HuH-7 (cell line): Measurements from ENCODE around the gene FAM76B.
"Not testable (repeated sequence)": the region's sequence is repeated elsewhere in the genome, so short reads cannot be mapped to it uniquely, and the experiment has no call there.

Experiments used
- DNase-seq: peaks from one replicate; pipeline ENCODE4 v3.0.0; 2011; ENCODE audit warnings: low spot score

Gene FAM76B

GRCh38 chr11:95789506-95790122 is at the start of gene FAM76B:
FAM76B (minus strand) TSS chr11:95789782; CDS start chr11:95789478, 304 bp downstream.
- DNase-seq: peak; percentile 81

- peak; percentile 37 for DNase-seq
Observed at GRCh38 chr11:95835768-95836488, 46.3 kb upstream of the FAM76B start.

GRCh38 chr11:95835351-95835750 is 45.8 kb upstream of the FAM76B start:
- DNase-seq: no peak

GRCh38 chr11:95833378-95833777 is 43.8 kb upstream of the FAM76B start:
- no peak for DNase-seq

GRCh38 chr11:95832763-95833162 is 43.2 kb upstream of the FAM76B start:
- DNase-seq: no peak

- no peak for DNase-seq
Observed at GRCh38 chr11:95831198-95831883, 41.8 kb upstream of the FAM76B start.

- DNase-seq: no peak
Observed at GRCh38 chr11:95829580-95830259, 40.1 kb upstream of the FAM76B start.

GRCh38 chr11:95827696-95828095 is 38.1 kb upstream of the FAM76B start:
- no peak for DNase-seq

GRCh38 chr11:95821640-95822039 is 32.1 kb upstream of the FAM76B start:
- no peak for DNase-seq

GRCh38 chr11:95816037-95816436 is 26.5 kb upstream of the FAM76B start:
- no peak for DNase-seq

- DNase-seq: not testable (repeated sequence)
Observed at GRCh38 chr11:95811052-95811451, 21.5 kb upstream of the FAM76B start.

- DNase-seq: not testable (repeated sequence)
Observed at GRCh38 chr11:95806464-95806863, 16.9 kb upstream of the FAM76B start.

GRCh38 chr11:95805869-95806268 is 16.3 kb upstream of the FAM76B start:
- no peak for DNase-seq

- DNase-seq: no peak
Observed at GRCh38 chr11:95803973-95804372, 14.4 kb upstream of the FAM76B start.

- DNase-seq: no peak
Observed at GRCh38 chr11:95802806-95803205, 13.2 kb upstream of the FAM76B start.

- no peak for DNase-seq
Observed at GRCh38 chr11:95800438-95800837, 10.9 kb upstream of the FAM76B start.

- no peak for DNase-seq
Observed at GRCh38 chr11:95799546-95799945, 10.0 kb upstream of the FAM76B start.

GRCh38 chr11:95796501-95796900 is 6.9 kb upstream of the FAM76B start:
- no peak for DNase-seq

- no peak for DNase-seq
Observed at GRCh38 chr11:95795627-95796295, 6.2 kb upstream of the FAM76B start.

GRCh38 chr11:95794086-95794485 is 4.5 kb upstream of the FAM76B start:
- no peak for DNase-seq

GRCh38 chr11:95793116-95793515 is 3.5 kb upstream of the FAM76B start:
- DNase-seq: no peak

- no peak for DNase-seq
Observed at GRCh38 chr11:95792700-95793099, 3.1 kb upstream of the FAM76B start.
